CD4-positive, CD25-positive, alpha-beta regulatory T cell (primary cell): ENCODE results near the gene FGD6. TPM values are rescaled to one million over a fixed set of nuclear protein-coding genes. Genes with fewer than 3 reads are reported as not detected.

Experiments used
- ATAC-seq, 2 donors: fragments of 150-1000 bp; cut with Tn5 transposase; one replicate each; pipeline ENCODE4 v1.10.0; 2021; ENCODE audit warnings: low read depth in 2 of 2, moderate number of reproducible peaks in 2 of 2, moderate library complexity in 1 of 2
- DNase-seq, 3 donors: peaks; one replicate each; pipeline versions ENCODE4 v3.0.0 to v3.0.0-alpha.2; 2012 to 2022; ENCODE audit warnings: mixed read lengths in 1 of 3
- H3K27ac ChIP-seq: one replicate; pipeline ENCODE4 v1.7.0; 2013; ENCODE audit warnings: mild to moderate bottlenecking, low read length; ENCODE audit not compliant: insufficient read depth, poor library complexity, severe bottlenecking
- H3K27me3 ChIP-seq: one replicate; pipeline ENCODE4 v1.7.0; 2013; ENCODE audit warnings: low read length; ENCODE audit not compliant: control insufficient read depth, insufficient read depth
- H3K36me3 ChIP-seq: one replicate; pipeline ENCODE4 v1.7.0; 2013; ENCODE audit warnings: mild to moderate bottlenecking, low read length, moderate library complexity; ENCODE audit not compliant: control insufficient read depth, insufficient read depth
- H3K4me1 ChIP-seq: 2 replicates; pipeline ENCODE4 v1.7.0; 2013; ENCODE audit warnings: mild to moderate bottlenecking, low read length; ENCODE audit not compliant: insufficient read depth, control insufficient read depth, poor library complexity, severe bottlenecking
- H3K4me3 ChIP-seq: one replicate; pipeline ENCODE4 v1.7.0; 2013; ENCODE audit warnings: low read depth, mild to moderate bottlenecking, low read length, moderate library complexity
- H3K9me3 ChIP-seq, 2 experiments: 1 replicate in 1 of 2; 2 replicates in 1 of 2; pipeline ENCODE4 v1.7.0; 2013; ENCODE audit warnings: low read length in 2 of 2, mild to moderate bottlenecking in 1 of 2, moderate library complexity in 1 of 2; ENCODE audit not compliant: control insufficient read depth in 2 of 2
- H3K27ac Mint-ChIP-seq, 3 donors: one replicate each; pipeline ENCODE4 v1.8.0; 2020 to 2022; ENCODE audit warnings: mild to moderate bottlenecking in 3 of 3, mixed read lengths in 3 of 3, moderate library complexity in 2 of 3
- H3K27me3 Mint-ChIP-seq: one replicate; pipeline ENCODE4 v1.8.0; 2022; ENCODE audit warnings: mild to moderate bottlenecking, mixed read lengths
- H3K36me3 Mint-ChIP-seq: one replicate; pipeline ENCODE4 v1.8.0; 2020; ENCODE audit warnings: mixed read lengths
- H3K4me1 Mint-ChIP-seq, 4 donors: one replicate each; pipeline ENCODE4 v1.8.0; 2020 to 2022; ENCODE audit warnings: mixed read lengths in 4 of 4, mild to moderate bottlenecking in 1 of 4
- H3K4me3 Mint-ChIP-seq, 4 donors: one replicate each; pipeline ENCODE4 v1.8.0; 2020 to 2022; ENCODE audit warnings: mild to moderate bottlenecking in 4 of 4, mixed read lengths in 4 of 4, moderate library complexity in 3 of 4
- H3K9me3 Mint-ChIP-seq, 7 donors: one replicate each; pipeline ENCODE4 v1.8.0; 2020 to 2022; ENCODE audit warnings: mixed read lengths in 7 of 7, mild to moderate bottlenecking in 3 of 7, moderate library complexity in 2 of 7
- polyA plus RNA-seq, 4 donors: library from polyadenylated mRNA; unstranded; fragments of 300-500 nt; fragmentation: Illumina TruSeq; gene quantifications; one replicate each; pipeline ENCODE4 v1.2.3, GENCODE V29; 2021
- total RNA-seq: library from RNA; stranded (reverse); gene quantifications from one replicate; pipeline ENCODE4 v1.2.3, GENCODE V29; 2022

FGD6 gene
- total and polyA plus RNA-seq, 5 donors from 2014 or later, result 0.06 to 0.79 (median 0.09) TPM; not detected in 1

GRCh38 chr12:95184121-95184520 lies 33.1 kb downstream of the FGD6 start:
- no peaks in the 10 kb centered on the region for H3K9me3 ChIP-seq
- no peaks in the 10 kb centered on the region for H3K36me3 Mint-ChIP-seq

GRCh38 chr12:95182868-95183415 lies 34.3 kb downstream of the FGD6 start:
- Histone ChIP-seq H3K36me3 (no peaks in the 10 kb centered on the region), H3K9me3 (no peaks in the 10 kb centered on the region), H3K4me3 (no peak overlapping the region), H3K27ac (no peak overlapping the region), H3K4me1 (no peaks in the 10 kb centered on the region), H3K27me3 (no peaks in the 10 kb centered on the region)
- Mint-ChIP-seq H3K4me3 (no peak overlapping the region), H3K27me3 (peaks cover 6% of the 10 kb centered on the region), H3K36me3 (no peaks in the 10 kb centered on the region), H3K4me1 (peaks cover 0 to 1% (median 0%) of the 10 kb centered on the region in 4 donors), H3K27ac (no peak overlapping the region), H3K9me3 (no peaks in the 10 kb centered on the region)
- DNase-seq (no peak), ATAC-seq (no peak)

More at GRCh38 chr12:95184121-95184520, 33.1 kb downstream of the FGD6 start:
- Histone ChIP-seq H3K4me3 (no peak overlapping the region), H3K27ac (no peak overlapping the region), H3K4me1 (no peaks in the 10 kb centered on the region), H3K36me3 (no peaks in the 10 kb centered on the region), H3K27me3 (no peaks in the 10 kb centered on the region)
- peaks cover 10% of the 10 kb centered on the region for H3K27me3 Mint-ChIP-seq
- H3K9me3 Mint-ChIP-seq, result no peaks in the 10 kb centered on the region
- no peak for DNase-seq
- ATAC-seq, result no peak
- no peak overlapping the region for H3K27ac Mint-ChIP-seq
- no peak overlapping the region for H3K4me3 Mint-ChIP-seq
- no peaks in the 10 kb centered on the region for H3K4me1 Mint-ChIP-seq

- Mint-ChIP-seq H3K9me3 (no peaks in the 10 kb centered on the region), H3K36me3 (no peaks in the 10 kb centered on the region), H3K4me3 (no peak overlapping the region), H3K27me3 (peaks cover 4% of the 10 kb centered on the region), H3K4me1 (peaks cover 0 to 2% (median 0%) of the 10 kb centered on the region in 4 donors), H3K27ac (no peak overlapping the region)
- Histone ChIP-seq H3K27me3 (no peaks in the 10 kb centered on the region), H3K4me1 (no peaks in the 10 kb centered on the region), H3K27ac (no peak overlapping the region), H3K36me3 (no peaks in the 10 kb centered on the region), H3K9me3 (no peaks in the 10 kb centered on the region), H3K4me3 (no peak overlapping the region)
- ATAC-seq, result no peak
- no peak for DNase-seq
These were observed 36.2 kb downstream of the FGD6 start for GRCh38 chr12:95181103-95181502.

DNA sequence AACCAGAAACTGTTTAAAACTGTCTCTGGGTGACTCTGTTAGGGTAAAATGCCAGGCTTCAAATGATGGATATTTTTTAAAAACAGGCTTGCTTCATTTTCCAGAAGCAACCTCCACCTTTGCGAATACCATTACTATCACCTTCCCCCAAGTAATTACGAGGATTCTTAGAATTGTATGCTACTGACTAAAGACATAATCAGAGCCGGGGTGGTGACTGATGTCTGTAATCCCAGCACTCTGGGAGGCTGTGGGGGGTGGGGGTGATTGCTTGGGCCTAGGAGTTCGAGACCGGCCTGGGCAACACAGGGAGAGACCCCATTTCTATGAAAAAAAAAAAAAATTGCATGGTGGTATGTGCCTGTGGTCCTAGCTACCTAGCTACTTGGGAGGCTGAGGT lies 38.3 kb downstream of the FGD6 start:
- Histone ChIP-seq H3K27me3 (no peaks in the 10 kb centered on the region), H3K27ac (no peak overlapping the region), H3K9me3 (no peaks in the 10 kb centered on the region), H3K4me3 (no peak overlapping the region), H3K4me1 (no peaks in the 10 kb centered on the region), H3K36me3 (no peaks in the 10 kb centered on the region)
- H3K4me1 Mint-ChIP-seq, result peaks cover 0 to 2% (median 0%) of the 10 kb centered on the region in 4 donors
- no peak for DNase-seq
- no peaks in the 10 kb centered on the region for H3K9me3 Mint-ChIP-seq
- H3K36me3 Mint-ChIP-seq, result no peaks in the 10 kb centered on the region
- H3K27ac Mint-ChIP-seq, result no peak overlapping the region
- ATAC-seq, result no peak
- peaks cover 4% of the 10 kb centered on the region for H3K27me3 Mint-ChIP-seq
- no peak overlapping the region for H3K4me3 Mint-ChIP-seq

- H3K4me1 Mint-ChIP-seq, result peaks cover 0 to 2% (median 0%) of the 10 kb centered on the region in 4 donors
- H3K9me3 Mint-ChIP-seq, result no peaks in the 10 kb centered on the region
- Histone ChIP-seq H3K9me3 (no peaks in the 10 kb centered on the region), H3K4me1 (no peaks in the 10 kb centered on the region), H3K27me3 (no peaks in the 10 kb centered on the region), H3K4me3 (no peak overlapping the region), H3K36me3 (no peaks in the 10 kb centered on the region), H3K27ac (no peak overlapping the region)
- no peak for ATAC-seq
- peak overlapping the region in 1 of 3 donors; percentile 2 for H3K27ac Mint-ChIP-seq
- peaks cover 4% of the 10 kb centered on the region for H3K27me3 Mint-ChIP-seq
- DNase-seq, result no peak
- H3K4me3 Mint-ChIP-seq, result no peak overlapping the region
- no peaks in the 10 kb centered on the region for H3K36me3 Mint-ChIP-seq
These were observed 39.1 kb downstream of the FGD6 start for GRCh38 chr12:95178136-95178535.

DNA sequence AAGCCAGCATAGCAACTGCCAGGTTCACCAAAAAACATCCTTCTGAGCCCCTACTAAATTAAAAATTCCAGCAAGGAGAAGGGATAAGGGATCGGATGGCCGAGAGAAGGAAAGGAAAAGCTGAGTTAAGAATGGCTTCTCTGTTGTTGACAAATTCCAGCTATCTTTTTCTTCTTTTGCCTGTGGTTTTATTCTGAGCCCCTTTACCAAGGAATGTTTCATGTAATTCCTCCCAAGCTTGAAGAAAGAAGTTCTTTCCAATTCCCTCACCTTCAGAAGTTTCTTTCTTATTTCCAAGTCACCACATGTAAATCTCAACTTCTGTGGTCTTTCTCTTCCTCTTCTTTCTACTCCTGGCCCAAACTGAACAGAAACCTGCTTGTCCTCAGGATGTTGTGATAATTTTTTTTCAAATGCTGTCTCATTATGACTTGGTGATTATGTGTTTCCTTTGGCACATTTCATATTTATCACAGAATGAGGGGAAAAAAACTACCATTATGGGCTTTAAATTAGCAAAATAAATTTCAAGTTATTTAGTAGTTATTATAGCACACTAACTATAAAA lies 40.0 kb downstream of the FGD6 start:
- H3K27ac ChIP-seq, result no peak overlapping the region
- Mint-ChIP-seq H3K36me3 (no peaks in the 10 kb centered on the region), H3K9me3 (no peaks in the 10 kb centered on the region), H3K4me3 (no peak overlapping the region), H3K27me3 (no peaks in the 10 kb centered on the region), H3K27ac (no peak overlapping the region), H3K4me1 (peaks cover 0 to 2% (median 0%) of the 10 kb centered on the region in 4 donors)
- H3K4me3 ChIP-seq, result no peak overlapping the region
- no peaks in the 10 kb centered on the region for H3K36me3 ChIP-seq
- no peaks in the 10 kb centered on the region for H3K27me3 ChIP-seq
- H3K4me1 ChIP-seq, result no peaks in the 10 kb centered on the region
- no peaks in the 10 kb centered on the region for H3K9me3 ChIP-seq
- no peak for DNase-seq
- ATAC-seq, result no peak

GRCh38 chr12:95173392-95174251 lies 43.6 kb downstream of the FGD6 start:
- no peaks in the 10 kb centered on the region for H3K27me3 ChIP-seq
- ATAC-seq (no peak), DNase-seq (no peak)
- H3K4me1 Mint-ChIP-seq, result peaks cover 0 to 2% (median 0%) of the 10 kb centered on the region in 4 donors
- H3K36me3 ChIP-seq, result no peaks in the 10 kb centered on the region
- H3K27ac Mint-ChIP-seq, result no peak overlapping the region
- H3K36me3 Mint-ChIP-seq, result no peaks in the 10 kb centered on the region
- no peak overlapping the region for H3K4me3 ChIP-seq
- no peaks in the 10 kb centered on the region for H3K27me3 Mint-ChIP-seq
- H3K9me3 Mint-ChIP-seq, result no peaks in the 10 kb centered on the region
- H3K4me1 ChIP-seq, result no peaks in the 10 kb centered on the region
- H3K27ac ChIP-seq, result no peak overlapping the region
- no peaks in the 10 kb centered on the region for H3K9me3 ChIP-seq
- H3K4me3 Mint-ChIP-seq, result no peak overlapping the region
